HG03139 (cell line): ENCODE data around the gene GABBR2.

Experiments
- ATAC-seq: cut with Tn5 transposase; IDR thresholded peaks from one replicate; pipeline ENCODE4 v1.9.1; 2021; ENCODE audit not compliant: unreplicated experiment

Gene GABBR2

GRCh38 chr9:98634685-98635336 is 73.9 kb downstream of the GABBR2 start:
- ATAC-seq: no peak

- no peak for ATAC-seq
These were observed 75.9 kb downstream of the GABBR2 start for GRCh38 chr9:98632839-98633238.

DNA sequence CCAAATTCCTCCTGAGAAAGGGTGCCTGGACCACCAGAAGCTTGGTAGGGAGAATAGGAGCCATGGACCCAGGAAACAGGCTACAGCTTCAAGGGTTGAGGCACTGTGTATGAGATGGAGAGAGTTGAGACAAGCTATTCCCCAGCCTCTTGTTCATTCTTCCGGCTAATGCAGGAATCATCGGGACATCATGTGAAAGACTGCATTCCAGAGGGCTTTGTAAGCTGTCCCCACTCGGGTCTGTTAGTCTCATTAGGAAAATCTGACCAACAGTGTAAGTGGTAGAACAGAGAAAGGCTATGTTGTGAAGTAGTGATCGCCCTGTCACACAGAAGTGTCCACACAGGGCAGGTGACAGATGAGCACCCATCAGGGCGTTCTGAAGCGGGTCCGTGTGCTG is 81.4 kb downstream of the GABBR2 start:
- no peak for ATAC-seq

DNA sequence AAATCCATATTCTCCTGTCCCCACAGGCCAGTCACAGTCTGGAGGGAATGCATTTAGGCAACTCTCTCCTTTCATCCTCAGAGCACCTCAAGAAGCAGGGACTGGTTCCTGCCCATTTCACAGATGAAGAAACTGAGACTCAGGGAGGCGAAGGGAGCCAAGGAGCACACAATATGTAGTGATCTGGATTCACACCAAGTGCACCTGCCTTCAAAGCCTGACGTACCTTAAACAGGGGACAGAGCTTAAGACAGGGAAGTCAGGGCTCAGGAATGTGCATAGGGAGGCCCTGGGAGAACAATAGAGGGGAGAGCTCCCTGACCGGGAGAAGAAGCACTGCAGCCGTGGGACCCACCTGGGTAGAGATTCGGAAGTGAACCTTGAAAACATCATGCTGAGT is 83.0 kb downstream of the GABBR2 start:
- no peak for ATAC-seq

DNA sequence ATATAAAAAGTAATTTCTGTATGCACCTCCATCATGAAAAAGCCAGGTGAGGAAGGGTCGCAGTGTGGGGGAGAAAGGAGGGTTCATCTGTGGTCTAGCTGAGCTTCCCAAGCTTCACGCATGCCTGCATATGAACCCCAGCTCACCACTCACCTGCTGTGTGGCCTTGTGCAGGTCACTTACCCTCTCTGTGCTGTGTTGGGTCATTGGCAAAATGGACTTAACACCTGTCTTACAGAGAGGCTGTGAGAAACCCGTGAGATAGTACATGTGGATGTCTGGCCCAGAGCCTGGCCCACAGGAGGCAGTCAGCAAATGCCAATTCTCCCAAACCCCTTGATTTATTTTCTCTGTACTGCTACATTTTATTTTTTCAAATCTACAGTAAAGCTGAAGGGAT is 88.9 kb downstream of the GABBR2 start:
- ATAC-seq: no peak

- no peak for ATAC-seq
These were observed 93.1 kb downstream of the GABBR2 start for GRCh38 chr9:98615633-98616032.

DNA sequence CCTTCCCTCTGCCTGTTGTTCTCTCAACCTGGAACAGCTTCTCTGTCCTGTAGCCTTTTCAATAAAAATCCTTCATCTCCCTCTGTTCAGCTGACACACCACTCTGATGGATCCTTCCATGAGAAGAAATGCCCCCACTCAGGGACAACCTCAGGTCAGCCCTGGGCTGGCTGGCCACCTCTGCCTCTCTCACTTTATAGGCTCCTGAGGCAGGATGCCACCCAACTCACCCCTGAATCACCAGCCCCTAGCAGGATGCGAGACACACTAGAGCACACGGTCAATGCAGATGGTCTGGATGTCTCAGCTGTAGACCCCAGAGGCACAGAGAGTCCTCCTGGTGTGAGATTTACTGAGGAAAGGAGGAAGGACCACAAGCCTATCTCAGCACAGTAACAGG is 93.8 kb downstream of the GABBR2 start:
- ATAC-seq: no peak

GRCh38 chr9:98612061-98612752 is 96.5 kb downstream of the GABBR2 start:
- no peak for ATAC-seq

GRCh38 chr9:98611319-98611718 is 97.4 kb downstream of the GABBR2 start:
- ATAC-seq: no peak

- ATAC-seq: no peak
These were observed 98.0 kb downstream of the GABBR2 start for GRCh38 chr9:98610711-98611110.

- ATAC-seq: no peak
These were observed 98.5 kb downstream of the GABBR2 start for GRCh38 chr9:98610211-98610610.

DNA sequence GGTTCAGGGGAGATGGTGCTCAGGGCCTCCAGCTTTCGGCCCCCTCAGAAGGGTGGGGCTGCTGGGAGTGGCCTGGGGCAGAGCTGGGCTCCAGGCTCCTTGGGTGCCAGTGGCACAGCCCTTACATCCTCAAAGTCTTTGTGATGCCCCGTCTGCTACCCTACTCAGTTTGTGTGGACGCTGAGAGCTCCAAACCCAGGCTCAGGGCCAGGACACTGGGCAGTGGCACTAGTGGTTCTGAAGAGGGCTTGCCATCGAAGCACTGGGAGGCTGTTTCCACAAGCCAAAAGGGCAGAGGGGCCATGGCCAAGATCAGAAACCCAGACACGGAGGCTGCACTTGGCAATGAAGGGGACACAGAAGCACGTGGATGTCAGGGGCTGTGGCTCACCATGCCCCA is 99.1 kb downstream of the GABBR2 start:
- no peak for ATAC-seq

DNA sequence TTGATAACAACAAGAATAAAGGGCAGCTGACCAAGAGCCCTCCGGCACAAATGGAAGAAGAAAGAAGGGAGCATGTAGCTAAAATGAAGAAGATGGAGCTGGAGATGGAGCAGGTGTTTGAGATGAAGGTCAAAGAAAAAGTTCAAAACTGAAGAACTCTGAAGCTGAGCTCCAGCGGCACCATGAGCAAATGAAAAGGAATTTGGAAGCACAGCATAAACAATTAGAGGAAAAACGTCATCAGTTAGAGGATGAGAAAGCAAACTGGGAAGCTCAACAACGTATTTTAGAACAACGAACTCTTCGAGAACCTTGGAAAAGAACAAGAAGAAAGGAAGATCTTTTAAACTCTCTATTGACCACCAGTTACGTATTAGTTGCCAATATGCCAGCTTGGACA is 100.9 kb downstream of the GABBR2 start:
- no peak for ATAC-seq

- ATAC-seq: no peak
These were observed 101.6 kb downstream of the GABBR2 start for GRCh38 chr9:98607152-98607551.

DNA sequence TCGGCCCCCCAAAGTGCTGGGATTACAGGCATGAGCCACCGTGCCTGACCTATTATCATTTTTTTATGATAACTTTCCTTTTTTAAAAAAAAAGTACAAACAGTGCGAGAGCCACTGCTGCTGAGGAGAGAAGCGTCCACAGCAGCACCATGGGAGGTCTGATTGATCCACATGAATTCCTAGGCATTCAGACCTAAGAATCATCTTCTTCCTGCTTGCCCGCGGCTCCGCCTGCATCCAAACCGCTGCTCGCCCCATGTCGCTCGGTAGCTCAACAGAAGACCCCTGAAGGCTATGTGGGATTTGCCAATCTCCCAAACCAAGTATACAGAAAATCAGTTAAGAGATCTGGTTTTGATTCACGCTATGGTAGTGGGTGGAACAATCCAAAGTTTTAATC is 102.0 kb downstream of the GABBR2 start:
- ATAC-seq: no peak

GRCh38 chr9:98605116-98605515 is 103.6 kb downstream of the GABBR2 start:
- no peak for ATAC-seq

- ATAC-seq: no peak
These were observed 104.8 kb downstream of the GABBR2 start for GRCh38 chr9:98603821-98604383.

DNA sequence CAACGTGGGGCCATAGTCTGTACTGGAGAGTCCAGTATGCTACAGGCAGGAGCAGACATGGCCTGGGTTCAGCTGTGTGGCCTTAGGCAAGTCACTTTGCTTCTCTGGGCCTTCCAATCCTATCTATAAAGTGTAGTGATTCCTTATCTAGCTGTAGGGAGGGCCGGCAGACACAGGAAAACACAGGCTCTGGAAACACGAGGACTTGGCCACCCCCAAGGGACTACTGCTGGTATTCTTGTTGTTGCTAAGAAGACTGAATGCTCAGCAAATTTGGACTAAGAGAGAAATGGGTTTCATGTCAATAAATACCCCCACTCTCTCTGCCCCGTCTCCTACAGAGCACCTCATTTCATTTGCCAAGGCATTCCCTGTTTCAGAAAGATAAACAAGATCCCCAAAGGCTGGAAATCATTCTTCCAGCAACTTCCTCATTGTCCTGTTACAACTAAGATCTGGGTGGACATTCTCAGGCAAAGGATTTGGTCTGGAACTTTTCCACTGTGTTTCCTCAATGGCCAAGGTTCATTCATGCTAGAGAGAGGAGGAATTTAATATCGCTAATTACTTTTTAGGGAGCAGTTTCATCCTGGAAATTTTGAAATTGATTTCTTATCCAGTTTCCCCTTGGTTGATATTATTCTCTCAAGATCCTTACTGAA is 105.8 kb downstream of the GABBR2 start:
- no peak for ATAC-seq

DNA sequence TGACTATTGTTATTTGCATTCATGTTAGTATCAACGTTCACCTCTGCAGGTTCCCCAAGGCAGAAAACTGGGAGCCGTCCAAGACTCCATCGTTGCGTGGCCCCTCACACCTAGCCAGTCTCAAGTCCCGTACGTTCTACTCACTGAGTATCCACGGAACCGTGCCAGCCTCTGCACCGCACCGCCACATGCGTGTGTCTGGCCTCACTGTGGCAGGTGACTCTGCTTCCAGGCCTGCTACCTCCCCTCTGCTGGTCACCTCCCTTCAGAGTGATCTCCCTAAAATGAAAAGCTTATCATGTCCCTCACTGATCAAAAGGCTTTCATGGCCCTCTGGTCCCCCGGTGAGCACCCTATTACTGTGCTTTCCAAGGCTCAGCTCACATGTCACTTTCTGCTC is 108.1 kb downstream of the GABBR2 start:
- ATAC-seq: no peak

GRCh38 chr9:98599566-98600216 is 109.0 kb downstream of the GABBR2 start:
- ATAC-seq: no peak

- ATAC-seq: no peak
These were observed 109.9 kb downstream of the GABBR2 start for GRCh38 chr9:98598861-98599260.
